Gastroesophageal sphincter (tissue), 4 donors: Measurements from ENCODE around the gene DOCK2. TPM values are rescaled to one million over a fixed set of nuclear protein-coding genes. Genes with fewer than 3 reads are reported as not detected.

Experiments used
- ATAC-seq: fragments of 150-250 bp; one replicate; pipeline ENCODE4 v1.9.1; 2016; ENCODE audit warnings: mild to moderate bottlenecking, moderate library complexity
- H3K27ac ChIP-seq, 4 donors: fragments of 200-600 bp; sonication (generic) in 3 of 4; 1 replicate in 3 of 4; 2 replicates in 1 of 4; pipeline ENCODE4 v1.5.1; 2016 to 2019
- H3K27me3 ChIP-seq: fragments of 200-600 bp; sonication (generic); one replicate; pipeline ENCODE4 v1.5.1; 2019
- H3K36me3 ChIP-seq, 2 donors: fragments of 200-600 bp; sonication (generic); one replicate each; pipeline ENCODE4 v1.5.1; 2019; ENCODE audit warnings: control low read depth in 1 of 2
- H3K4me1 ChIP-seq, 3 donors: fragments of 200-600 bp; sonication (generic); 1 replicate in 2 of 3; 2 replicates in 1 of 3; pipeline ENCODE4 v1.5.1; 2016 to 2019; ENCODE audit warnings: control low read depth in 2 of 3
- H3K4me3 ChIP-seq, 2 donors: fragments of 200-600 bp; sonication (generic); one replicate each; pipeline ENCODE4 v1.5.1; 2019; ENCODE audit warnings: mild to moderate bottlenecking in 1 of 2, moderate library complexity in 1 of 2
- H3K9me3 ChIP-seq, 3 donors: fragments of 200-600 bp; sonication (generic); one replicate each; pipeline ENCODE4 v1.5.1; 2017 to 2019; ENCODE audit warnings: control low read depth in 2 of 3
- CTCF ChIP-seq, 4 experiments: fragments of 200-600 bp in 2 of 4; fragments of 450-650 bp in 2 of 4; sonication (generic) in 1 of 4; IDR thresholded peaks; one replicate each; pipeline ENCODE4 v1.5.1; 2017 to 2019; ENCODE audit warnings: antibody characterized with exemption in 4 of 4, mild to moderate bottlenecking in 2 of 4, moderate library complexity in 2 of 4
- EP300 ChIP-seq: sonication (generic); formaldehyde crosslinking; IDR thresholded peaks from one replicate; pipeline ENCODE4 v1.6.1; 2017; ENCODE audit warnings: antibody characterized with exemption, mild to moderate bottlenecking
- POLR2A ChIP-seq, 2 donors: fragments of 450-650 bp; IDR thresholded peaks; one replicate each; pipeline ENCODE4 v1.6.1; 2017; ENCODE audit warnings: antibody characterized with exemption in 2 of 2, mild to moderate bottlenecking in 2 of 2, moderate library complexity in 1 of 2
- POLR2AphosphoS5 ChIP-seq: sonication (generic); formaldehyde crosslinking; IDR thresholded peaks from one replicate; pipeline ENCODE4 v1.6.1; 2017; ENCODE audit warnings: antibody characterized with exemption
- whole genome bisulfite sequencing, 2 donors: methylation state at CpG; one replicate each; pipeline ENCODE4 v1.1.5; 2018; ENCODE audit warnings: low coverage in 1 of 2; 5-methylcytosine and 5-hydroxymethylcytosine counted together
- total RNA-seq, 4 donors: library from RNA; depleted of rRNA; stranded (reverse); fragments of >200 nt; gene quantifications; one replicate each; pipeline ENCODE4 v1.1.0, GENCODE V29; 2016

DOCK2 gene
- total RNA-seq, 4 donors from 2014 or later = 9.3 to 20.6 (median 11.8) TPM

GRCh38 chr5:169710675-169711074, 73.6 kb downstream of the DOCK2 start:
- 30 to 47% methylated on average over 3 to 4 of the region's 4 CpGs for WGBS, 2 donors
- Histone ChIP-seq H3K4me1 (no peaks in the 10 kb centered on the region), H3K27ac (no peak overlapping the region), H3K9me3 (no peaks in the 10 kb centered on the region), H3K27me3 (no peaks in the 10 kb centered on the region), H3K36me3 (no peaks in the 10 kb centered on the region), H3K4me3 (no peak overlapping the region)
- no peak for TF ChIP-seq POLR2A (IDR thresholded peaks at IDR 0.05)
- TF ChIP-seq POLR2AphosphoS5 = no peak
- no peak for TF ChIP-seq CTCF (IDR thresholded peaks at IDR 0.05)
- TF ChIP-seq EP300 = no peak
- no peak for ATAC-seq

GRCh38 chr5:169711551-169712225, 74.6 kb downstream of the DOCK2 start:
- H3K4me1 ChIP-seq = no peaks in the 10 kb centered on the region
- H3K36me3 ChIP-seq = no peaks in the 10 kb centered on the region
- no peaks in the 10 kb centered on the region for H3K9me3 ChIP-seq
- WGBS, 2 donors = 78 to 80% methylated on average over 1 to 4 of the region's 4 CpGs
- no peak for ATAC-seq
- TF ChIP-seq CTCF (IDR thresholded peaks at IDR 0.05) (no peak), POLR2A (IDR thresholded peaks at IDR 0.05) (no peak), EP300 (no peak), POLR2AphosphoS5 (no peak)
- no peak overlapping the region for H3K4me3 ChIP-seq
- no peaks in the 10 kb centered on the region for H3K27me3 ChIP-seq
- no peak overlapping the region for H3K27ac ChIP-seq

- Histone ChIP-seq H3K27me3 (no peaks in the 10 kb centered on the region), H3K4me1 (no peaks in the 10 kb centered on the region), H3K36me3 (no peaks in the 10 kb centered on the region), H3K9me3 (no peaks in the 10 kb centered on the region), H3K27ac (no peak overlapping the region), H3K4me3 (no peak overlapping the region)
- TF ChIP-seq EP300 = no peak
- TF ChIP-seq CTCF (IDR thresholded peaks at IDR 0.05) = no peak
- no peak for TF ChIP-seq POLR2AphosphoS5
- TF ChIP-seq POLR2A (IDR thresholded peaks at IDR 0.05) = no peak
- no peak for ATAC-seq
Measured at GRCh38 chr5:169712428-169712827, 75.4 kb downstream of the DOCK2 start.

GRCh38 chr5:169716287-169716686, 79.2 kb downstream of the DOCK2 start:
- ATAC-seq = no peak
- H3K4me3 ChIP-seq = no peak overlapping the region
- no peaks in the 10 kb centered on the region for H3K9me3 ChIP-seq
- H3K27ac ChIP-seq = no peak overlapping the region
- H3K27me3 ChIP-seq = peaks cover under 1% of the 10 kb centered on the region
- H3K36me3 ChIP-seq = no peaks in the 10 kb centered on the region
- 50 to 64% methylated on average over 1 of the region's 1 CpG for WGBS, 2 donors
- TF ChIP-seq EP300 = no peak
- no peak for TF ChIP-seq POLR2AphosphoS5
- no peak for TF ChIP-seq POLR2A (IDR thresholded peaks at IDR 0.05)
- no peak for TF ChIP-seq CTCF (IDR thresholded peaks at IDR 0.05)
- H3K4me1 ChIP-seq = no peaks in the 10 kb centered on the region

GRCh38 chr5:169717288-169717687, 80.2 kb downstream of the DOCK2 start:
- no peaks in the 10 kb centered on the region for H3K9me3 ChIP-seq
- no peak overlapping the region for H3K27ac ChIP-seq
- no peaks in the 10 kb centered on the region for H3K4me1 ChIP-seq
- H3K4me3 ChIP-seq = no peak overlapping the region
- TF ChIP-seq POLR2AphosphoS5 (no peak), POLR2A (IDR thresholded peaks at IDR 0.05) (no peak), EP300 (no peak), CTCF (IDR thresholded peaks at IDR 0.05) (no peak)
- WGBS, 2 donors = 72 to 80% methylated on average over 2 to 3 of the region's 3 CpGs
- no peak for ATAC-seq
- H3K36me3 ChIP-seq = no peaks in the 10 kb centered on the region
- peaks cover 10% of the 10 kb centered on the region for H3K27me3 ChIP-seq
